Hypothalamus (tissue), 51 donors: Measurements from ENCODE around the gene MSANTD1.

ENCODE experiments used
- DNase-seq, 51 donors: peaks; one replicate each; lab custom pipeline; 2025; lab: John Stamatoyannopoulos, UW

MSANTD1 gene

GRCh38 chr4:3248811-3249661 is at the start of gene MSANTD1:
TSS of gene MSANTD1 (plus strand) at chr4:3249159. CDS start at chr4:3249223, 64 bp downstream.
- peak in 1 of 51 donors; percentile 44 for DNase-seq

- no peak for DNase-seq
These were observed 49.1 kb upstream of the MSANTD1 start for GRCh38 chr4:3199653-3200422.

- DNase-seq = no peak
These were observed 48.4 kb upstream of the MSANTD1 start for GRCh38 chr4:3200423-3201090.

- DNase-seq = peak in 1 of 51 donors; percentile 38
These were observed 46.9 kb upstream of the MSANTD1 start for GRCh38 chr4:3201718-3202702.

GRCh38 chr4:3202836-3203820 is 45.8 kb upstream of the MSANTD1 start:
- no peak for DNase-seq

- no peak for DNase-seq
These were observed 45.0 kb upstream of the MSANTD1 start for GRCh38 chr4:3203971-3204431.

- no peak for DNase-seq
These were observed 43.0 kb upstream of the MSANTD1 start for GRCh38 chr4:3205995-3206394.

- DNase-seq = no peak
These were observed 42.4 kb upstream of the MSANTD1 start for GRCh38 chr4:3206439-3207100.

GRCh38 chr4:3207531-3208037 is 41.4 kb upstream of the MSANTD1 start:
- no peak for DNase-seq

GRCh38 chr4:3208826-3209225 is 40.1 kb upstream of the MSANTD1 start:
- no peak for DNase-seq

GRCh38 chr4:3209551-3210325 is 39.2 kb upstream of the MSANTD1 start:
- no peak for DNase-seq

- no peak for DNase-seq
These were observed 38.5 kb upstream of the MSANTD1 start for GRCh38 chr4:3210467-3210866.

GRCh38 chr4:3211866-3212265 is 37.1 kb upstream of the MSANTD1 start:
- DNase-seq = no peak

GRCh38 chr4:3212391-3213105 is 36.4 kb upstream of the MSANTD1 start:
- DNase-seq = no peak

- no peak for DNase-seq
These were observed 35.9 kb upstream of the MSANTD1 start for GRCh38 chr4:3213106-3213425.

GRCh38 chr4:3213661-3214250 is 35.2 kb upstream of the MSANTD1 start:
- DNase-seq = no peak
